GM19452 (cell line): ENCODE measurements around the gene EBLN1.

Source experiments
- ATAC-seq: cut with Tn5 transposase; IDR thresholded peaks from one replicate; pipeline ENCODE4 v1.9.1; 2021; ENCODE audit not compliant: unreplicated experiment

Gene EBLN1

GRCh38 chr10:22217842-22218241 is at the start of gene EBLN1:
TSS of gene EBLN1 (minus strand) at chr10:22218015. CDS start at chr10:22209983, 8,032 bp downstream.
- ATAC-seq: no peak

GRCh38 chr10:22265839-22266537 is 48.2 kb upstream of the EBLN1 start:
- no peak for ATAC-seq

- no peak for ATAC-seq
Observed at GRCh38 chr10:22263106-22263505, 45.3 kb upstream of the EBLN1 start.

- ATAC-seq: no peak
Observed at GRCh38 chr10:22259280-22259679, 41.5 kb upstream of the EBLN1 start.

DNA sequence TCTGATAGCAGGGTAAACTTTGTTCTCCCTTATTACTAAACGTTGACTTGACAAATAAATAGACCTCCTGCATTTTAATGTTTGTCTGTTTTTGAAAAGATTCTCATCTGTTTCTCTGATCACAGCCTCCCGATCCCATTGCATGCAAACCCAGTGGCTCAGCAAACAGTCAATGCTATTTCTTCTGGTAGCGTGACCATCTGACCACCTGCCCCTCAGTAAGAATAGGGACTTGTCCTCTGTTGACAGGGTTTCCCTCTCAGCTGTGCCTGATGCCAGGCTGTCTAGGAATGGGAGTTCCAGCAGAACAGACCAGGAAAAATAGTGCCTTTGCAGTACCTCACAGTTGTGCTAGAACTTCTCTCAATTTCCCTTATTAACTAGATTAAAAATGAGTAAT is 40.7 kb upstream of the EBLN1 start:
- no peak for ATAC-seq

DNA sequence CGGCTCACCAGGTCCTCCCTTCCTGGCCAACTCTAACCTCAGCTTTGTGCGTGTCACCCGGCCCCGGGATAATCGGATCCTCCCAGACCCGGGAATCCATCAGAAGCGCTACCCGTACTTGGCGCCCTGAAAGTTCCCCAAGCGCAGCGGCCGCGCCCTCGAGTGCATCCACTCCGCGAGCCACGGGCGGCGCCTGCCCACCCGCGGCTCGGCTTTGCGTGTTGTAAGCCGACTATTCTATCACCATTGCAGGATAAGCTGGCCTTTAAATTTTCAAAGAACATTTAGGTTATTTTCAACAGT is 35.7 kb upstream of the EBLN1 start:
- ATAC-seq: no peak

- peak; percentile 1 for ATAC-seq
Observed at GRCh38 chr10:22252801-22253579, 35.2 kb upstream of the EBLN1 start.

GRCh38 chr10:22252224-22252800 is 34.5 kb upstream of the EBLN1 start:
- ATAC-seq: peak; percentile 63

DNA sequence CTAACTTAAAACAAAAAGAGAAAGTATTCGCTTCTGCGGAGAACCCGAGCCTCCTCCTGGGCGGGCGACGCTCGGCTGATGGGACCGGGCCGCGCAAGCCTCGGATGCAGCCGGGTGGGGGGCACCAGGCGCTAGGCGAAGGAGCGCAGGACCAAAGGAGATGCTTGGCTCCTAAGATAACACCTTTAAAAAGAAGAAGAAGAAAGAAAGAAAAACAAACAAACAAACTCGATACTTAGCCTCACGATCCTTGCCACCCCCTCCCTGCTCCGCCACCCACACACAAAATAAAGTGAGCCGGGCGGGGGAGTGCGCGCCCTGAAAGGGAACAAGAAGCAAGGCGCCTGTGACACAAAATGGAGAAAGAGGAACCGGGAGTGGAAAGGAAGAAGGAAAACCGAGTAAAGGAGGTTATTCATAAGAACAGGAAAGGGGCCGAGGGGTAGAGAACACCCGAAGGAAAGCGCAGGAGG is 34.0 kb upstream of the EBLN1 start:
- ATAC-seq: peak; percentile 43

DNA sequence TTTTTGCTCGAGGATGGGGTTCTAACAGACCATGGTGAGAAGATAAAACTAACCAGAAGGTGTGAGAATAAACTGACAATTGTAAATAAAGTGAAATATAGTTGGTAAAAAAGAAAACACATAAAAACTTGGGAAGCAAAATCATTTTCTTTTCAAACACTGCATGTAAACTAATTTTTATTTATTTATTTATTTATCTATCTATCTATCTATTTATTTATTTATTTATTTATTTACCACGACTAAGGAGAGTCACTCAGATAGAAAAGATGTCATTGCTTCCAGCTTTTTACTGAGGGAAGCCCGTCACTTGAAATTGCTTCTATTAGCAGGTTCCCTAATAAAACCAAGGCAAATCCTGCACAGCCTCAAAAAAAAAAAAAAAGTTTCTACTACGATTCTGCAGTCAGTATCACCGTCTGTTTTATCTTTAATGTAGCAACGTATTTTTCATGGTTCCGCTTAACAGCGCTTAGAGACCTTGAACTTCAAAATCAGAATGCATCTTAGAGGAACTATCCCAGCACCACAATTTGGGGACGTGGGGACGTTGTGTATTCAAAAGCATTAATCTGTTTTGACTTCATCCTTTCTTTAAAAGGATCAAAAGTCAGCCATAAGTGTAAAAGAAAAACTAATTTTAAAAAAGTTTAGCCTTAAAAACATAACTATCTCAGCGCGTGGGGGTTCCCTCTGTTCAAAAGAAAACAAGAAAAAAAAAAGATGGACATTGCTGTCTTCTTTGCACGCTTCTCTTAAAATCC is 33.3 kb upstream of the EBLN1 start:
- no peak for ATAC-seq

- no peak for ATAC-seq
Observed at GRCh38 chr10:22247636-22248035, 29.8 kb upstream of the EBLN1 start.

- no peak for ATAC-seq
Observed at GRCh38 chr10:22246680-22247391, 29.0 kb upstream of the EBLN1 start.

GRCh38 chr10:22245567-22245966 is 27.8 kb upstream of the EBLN1 start:
- ATAC-seq: no peak

GRCh38 chr10:22244855-22245254 is 27.0 kb upstream of the EBLN1 start:
- ATAC-seq: no peak

DNA sequence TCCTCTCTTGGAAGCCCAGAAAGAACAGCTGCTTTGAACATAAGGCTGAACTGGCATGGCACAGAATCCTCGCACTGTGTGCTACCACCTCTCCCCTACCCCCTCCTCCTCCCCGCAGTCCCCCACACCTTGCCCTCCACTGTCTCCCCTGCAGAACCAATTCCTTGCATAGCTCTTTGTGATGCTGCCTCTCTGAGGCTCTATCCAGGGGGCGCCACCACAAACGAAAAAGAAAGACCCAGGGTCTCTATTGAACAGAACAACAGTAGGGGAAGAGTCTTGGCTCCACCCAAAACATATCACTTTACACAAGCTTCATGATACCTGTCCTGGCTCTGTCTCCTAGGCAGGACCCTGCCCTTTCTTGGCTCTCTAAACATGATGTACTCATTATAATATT is 26.2 kb upstream of the EBLN1 start:
- no peak for ATAC-seq

DNA sequence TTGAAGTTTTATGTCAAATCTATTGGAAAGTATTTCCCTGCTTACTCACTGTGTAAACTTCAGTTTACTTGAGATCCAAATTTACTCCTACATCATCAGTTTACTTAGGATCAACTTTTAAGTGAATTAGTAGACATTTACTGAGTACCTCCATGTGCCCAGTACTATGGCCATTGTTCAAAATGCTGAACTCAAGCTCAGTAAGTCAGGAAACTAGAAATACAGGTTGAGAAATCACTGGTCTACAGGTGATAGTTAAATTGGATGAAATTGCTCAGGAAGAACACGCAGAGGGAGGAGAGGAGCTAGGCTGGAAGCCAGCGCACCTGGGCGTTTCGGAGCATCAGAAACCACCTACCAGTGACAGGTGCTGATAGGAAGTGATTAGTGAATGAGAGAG is 25.5 kb upstream of the EBLN1 start:
- no peak for ATAC-seq

GRCh38 chr10:22231260-22231659 is 13.4 kb upstream of the EBLN1 start:
- no peak for ATAC-seq

GRCh38 chr10:22230158-22230833 is 12.5 kb upstream of the EBLN1 start:
- ATAC-seq: no peak

DNA sequence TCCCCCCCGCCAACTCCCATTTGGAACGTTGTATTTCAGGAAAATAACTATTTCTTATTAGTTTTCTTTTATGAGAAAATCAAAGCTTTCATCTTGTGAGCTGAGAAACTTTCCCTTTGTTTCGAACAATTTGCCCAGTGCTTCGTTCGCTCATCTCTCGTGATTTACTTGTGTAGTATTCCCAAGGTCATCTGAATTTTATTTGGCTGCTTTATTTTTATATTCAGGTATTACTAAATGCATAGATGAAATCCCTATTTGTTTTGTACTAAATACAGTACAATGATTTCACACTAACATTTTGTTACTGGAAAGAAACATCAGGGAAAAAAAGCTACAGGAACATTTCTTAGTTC is 12.0 kb upstream of the EBLN1 start:
- ATAC-seq: no peak
